C4-2B (cell line): ENCODE data around the gene SNRNP40.

ENCODE experiments used
- H3K27ac ChIP-seq: fragments of 450-650 bp; 2 replicates; pipeline ENCODE4 v1.5.1; 2017
- ZFX ChIP-seq: fragments of 450-650 bp; IDR thresholded peaks from 2 replicates; pipeline ENCODE4 v1.6.1; 2017
- TF ChIP-seq, protein P1 (sequence below): fragments of 450-650 bp; conservative IDR thresholded peaks from 2 replicates; pipeline ENCODE4 v1.5.1; 2017; ENCODE audit warnings: mild to moderate bottlenecking

The SNRNP40 gene

DNA sequence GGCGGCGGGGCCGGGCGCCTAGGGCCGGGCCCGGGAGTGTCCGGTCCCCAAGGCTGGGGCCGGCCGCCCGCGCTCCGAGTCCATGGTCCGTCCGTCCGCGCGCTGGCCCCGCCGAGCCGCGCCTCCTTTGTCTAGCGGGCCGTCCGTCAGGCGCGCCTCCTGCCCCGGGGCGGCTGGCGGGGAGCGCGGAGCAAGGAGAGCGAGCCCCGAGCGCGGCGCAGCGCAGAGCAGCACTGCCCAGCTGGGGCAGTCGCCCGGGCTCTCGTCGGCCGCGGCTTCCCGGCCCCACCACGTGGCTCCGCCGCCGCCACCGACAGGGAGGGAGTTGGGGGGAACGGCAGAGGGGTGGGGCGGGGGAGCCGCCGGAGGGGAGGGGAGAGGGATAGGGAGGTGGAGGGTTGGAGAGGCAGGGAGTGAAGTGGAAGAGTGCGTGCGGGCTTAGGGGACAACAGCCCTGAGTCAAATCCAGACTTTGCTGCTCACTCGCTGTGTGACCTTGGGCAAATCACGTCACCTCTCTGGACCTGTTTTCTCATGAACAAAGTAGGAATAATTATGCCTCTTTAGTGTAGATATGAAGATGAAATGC is 56.8 kb downstream of the SNRNP40 start, which contains the start of gene NKAIN1:
Gene NKAIN1 (minus strand): TSS at position 235 of the 589 bp plus-strand sequence. CDS start 340 bp downstream, outside the sequence.
- no peak within 1 kb of the TSS for H3K27ac ChIP-seq
- TF ChIP-seq, protein P1, sequence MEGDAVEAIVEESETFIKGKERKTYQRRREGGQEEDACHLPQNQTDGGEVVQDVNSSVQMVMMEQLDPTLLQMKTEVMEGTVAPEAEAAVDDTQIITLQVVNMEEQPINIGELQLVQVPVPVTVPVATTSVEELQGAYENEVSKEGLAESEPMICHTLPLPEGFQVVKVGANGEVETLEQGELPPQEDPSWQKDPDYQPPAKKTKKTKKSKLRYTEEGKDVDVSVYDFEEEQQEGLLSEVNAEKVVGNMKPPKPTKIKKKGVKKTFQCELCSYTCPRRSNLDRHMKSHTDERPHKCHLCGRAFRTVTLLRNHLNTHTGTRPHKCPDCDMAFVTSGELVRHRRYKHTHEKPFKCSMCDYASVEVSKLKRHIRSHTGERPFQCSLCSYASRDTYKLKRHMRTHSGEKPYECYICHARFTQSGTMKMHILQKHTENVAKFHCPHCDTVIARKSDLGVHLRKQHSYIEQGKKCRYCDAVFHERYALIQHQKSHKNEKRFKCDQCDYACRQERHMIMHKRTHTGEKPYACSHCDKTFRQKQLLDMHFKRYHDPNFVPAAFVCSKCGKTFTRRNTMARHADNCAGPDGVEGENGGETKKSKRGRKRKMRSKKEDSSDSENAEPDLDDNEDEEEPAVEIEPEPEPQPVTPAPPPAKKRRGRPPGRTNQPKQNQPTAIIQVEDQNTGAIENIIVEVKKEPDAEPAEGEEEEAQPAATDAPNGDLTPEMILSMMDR, result no peak
- TF ChIP-seq ZFX, result no peak

DNA sequence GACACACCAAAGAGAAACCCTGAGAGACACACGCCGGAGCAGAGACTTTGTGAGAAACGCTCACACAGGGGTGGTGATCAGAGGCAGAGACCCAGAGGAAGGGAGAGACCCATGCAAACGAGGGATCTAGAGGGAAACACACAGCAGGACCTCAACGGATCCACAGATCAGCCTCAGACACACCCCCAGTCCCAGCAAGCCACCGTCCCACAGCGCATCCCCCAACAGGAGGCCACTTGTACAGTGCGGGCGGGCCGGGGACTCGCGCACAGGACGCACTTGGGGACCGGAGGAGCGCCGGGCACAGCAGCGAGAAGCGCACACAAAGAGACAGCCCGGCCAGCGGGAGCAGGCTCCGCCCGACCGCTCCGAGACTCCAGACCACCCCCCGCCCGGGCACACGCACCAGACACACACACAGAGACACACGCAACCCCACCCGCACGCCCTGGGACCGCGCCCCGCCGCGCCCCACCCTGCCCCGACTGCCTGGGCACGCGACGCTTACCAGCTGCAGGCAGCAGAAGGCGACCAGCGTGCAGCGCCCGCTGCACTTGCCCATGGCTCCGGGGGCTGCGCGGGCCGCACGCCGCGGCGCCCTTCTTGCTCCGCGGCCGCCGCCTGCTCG is 57.5 kb downstream of the SNRNP40 start:
- TF ChIP-seq, protein P1, result no peak
- TF ChIP-seq ZFX, result no peak
- no peak overlapping the region for H3K27ac ChIP-seq

DNA sequence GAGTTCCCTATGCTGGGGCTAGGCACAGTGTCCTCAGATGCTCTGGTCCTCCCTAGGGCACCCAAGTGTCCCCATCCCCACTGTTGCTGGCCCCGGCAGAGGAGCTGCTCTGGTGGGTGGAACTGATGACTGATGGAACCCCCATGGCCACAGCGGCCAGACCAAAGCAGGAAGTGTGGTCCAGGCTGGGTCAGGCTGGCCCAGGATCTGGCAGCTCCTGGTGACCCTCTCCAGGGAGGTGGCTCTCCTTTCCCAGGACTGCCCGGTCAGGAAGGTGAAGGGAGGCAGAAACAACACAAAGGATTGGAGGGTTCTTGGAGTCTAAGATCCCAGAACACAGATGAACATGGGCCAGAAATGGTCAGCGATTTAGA is 58.0 kb downstream of the SNRNP40 start:
- no peak for TF ChIP-seq ZFX
- TF ChIP-seq, protein P1, result no peak

DNA sequence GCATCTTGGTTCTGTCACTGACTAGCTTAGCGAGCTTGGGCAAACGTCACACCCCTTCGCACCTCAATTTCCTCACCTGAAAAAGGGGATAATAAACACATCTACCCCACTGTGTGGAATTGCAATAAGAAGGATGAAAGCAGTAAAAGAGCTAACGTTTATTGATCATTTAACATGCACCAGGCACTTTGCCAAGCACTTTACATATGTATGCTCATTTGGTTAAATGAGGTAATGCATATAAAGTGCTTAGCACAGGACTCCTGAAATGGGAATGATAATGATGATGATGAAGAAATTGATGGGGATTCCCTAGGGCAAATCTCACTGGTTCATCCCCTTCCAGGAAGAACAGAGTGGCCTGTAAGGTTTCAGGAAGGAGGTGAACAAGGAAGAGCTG is 61.7 kb downstream of the SNRNP40 start:
- no peak for TF ChIP-seq ZFX
- TF ChIP-seq, protein P1, result no peak
- H3K27ac ChIP-seq, result no peak overlapping the region

More for the DNA sequence above, 58.0 kb downstream of the SNRNP40 start:
- no peak overlapping the region for H3K27ac ChIP-seq

DNA sequence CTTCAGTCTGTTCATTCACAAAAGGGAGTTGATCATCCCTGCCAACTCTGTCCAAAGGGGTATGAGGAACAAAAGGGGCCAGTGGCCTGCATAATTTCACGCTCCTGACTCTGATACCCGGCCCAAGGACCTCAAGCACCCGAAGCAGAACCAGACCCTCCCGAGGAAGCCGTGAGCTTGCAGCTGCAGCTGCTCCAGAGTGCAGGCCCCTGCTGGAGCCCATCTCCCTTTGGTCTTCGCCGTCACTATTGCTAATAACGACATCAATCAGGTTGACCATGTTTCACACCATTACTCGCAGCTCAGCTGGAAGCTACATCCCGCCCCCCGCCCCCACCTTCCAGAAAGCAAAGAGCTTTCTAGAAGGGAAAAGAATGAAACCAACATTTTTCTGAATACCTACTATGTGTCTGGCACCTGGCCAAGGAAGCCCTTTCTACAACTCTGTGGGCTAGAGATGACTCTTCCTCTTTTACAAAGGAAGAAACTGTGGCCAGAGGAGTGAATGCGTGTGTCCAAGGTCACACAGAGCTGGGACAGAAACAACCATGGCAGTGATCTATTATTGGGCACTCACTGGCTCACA is 62.4 kb downstream of the SNRNP40 start:
- H3K27ac ChIP-seq, result no peak overlapping the region
- TF ChIP-seq, protein P1, result no peak
- no peak for TF ChIP-seq ZFX

DNA sequence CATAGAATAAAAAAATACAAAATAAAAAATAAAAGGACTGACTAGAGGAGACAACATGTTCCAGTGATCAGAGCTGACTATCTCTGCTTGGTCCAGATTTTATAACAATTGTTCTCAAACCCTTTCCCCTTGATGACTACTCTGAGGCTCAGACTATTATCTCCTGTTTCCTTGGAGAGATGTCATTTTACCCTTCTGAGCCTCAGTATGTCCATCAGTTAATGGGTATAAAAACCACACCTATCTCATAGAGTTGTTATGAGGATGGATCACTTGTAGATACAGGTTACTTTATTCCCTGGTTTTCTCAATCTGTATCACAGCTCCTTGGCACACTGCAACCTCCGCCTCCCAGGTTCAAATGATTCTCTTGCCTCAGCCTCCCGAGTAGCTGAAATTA is 63.9 kb downstream of the SNRNP40 start:
- H3K27ac ChIP-seq, result no peak overlapping the region
- no peak for TF ChIP-seq ZFX
- TF ChIP-seq, protein P1, result no peak

DNA sequence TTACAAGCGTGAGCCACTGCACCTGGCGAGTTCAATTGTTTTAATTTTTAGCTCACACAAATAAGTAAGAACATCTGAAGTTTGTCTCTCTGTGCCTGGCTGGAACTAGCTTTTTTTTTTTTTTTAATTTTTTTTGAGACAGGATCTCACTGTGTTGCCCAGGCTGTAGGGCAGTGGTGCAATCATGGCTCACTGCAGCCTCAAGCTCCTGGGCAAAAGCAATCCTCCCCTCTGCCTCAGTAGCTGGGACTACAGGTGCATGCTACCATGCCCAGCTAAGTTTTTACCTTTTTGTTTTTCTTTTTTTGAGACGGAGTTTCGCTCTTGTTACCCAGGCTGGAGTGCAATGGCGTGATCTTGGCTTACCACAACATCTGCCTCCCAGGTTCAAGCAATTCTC is 64.8 kb downstream of the SNRNP40 start:
- TF ChIP-seq ZFX, result no peak
- TF ChIP-seq, protein P1, result no peak

More for the DNA sequence above, 64.8 kb downstream of the SNRNP40 start:
- no peak overlapping the region for H3K27ac ChIP-seq
